ENCODE results near the gene S100A4.
A peak's percentile ranks its signal among the peaks of the same experiment; 100 is the strongest.

Gene S100A4

GRCh38 chr1:153495536-153495935, 50.1 kb downstream of the S100A4 start:
- POLR2A ChIA-PET (ENCODE audit: low non-redundant PET), result no interaction called here
- no peak overlapping the region for H3K27ac ChIP-seq
- TF ChIP-seq CTCF (conservative IDR thresholded peaks at IDR 0.05; ENCODE audit: low read depth), result no peak
- CTCF ChIA-PET, result interaction anchor here (0.6 to 7.1 kb wide), 15 partner anchors 9 to 147 kb away, joined by 3 to 143 read pairs (median 4); partner anchors contain the start of genes PGLYRP4 and S100A9
- no peak for DNase-seq (ENCODE audit: low spot score)

- H3K27ac ChIP-seq, result no peak overlapping the region
- peak; percentile 89 for TF ChIP-seq CTCF (conservative IDR thresholded peaks at IDR 0.05; ENCODE audit: low read depth)
- DNase-seq (ENCODE audit: low spot score), result peak; percentile 61
- POLR2A ChIA-PET (ENCODE audit: low non-redundant PET), result no interaction called here
- CTCF ChIA-PET, result interaction anchor here (0.6 to 7.1 kb wide), 22 partner anchors 9 to 677 kb away, joined by 3 to 143 read pairs (median 4); partner anchors contain the start of genes PGLYRP4, S100A12 and S100A9
Measured at GRCh38 chr1:153494976-153495535, 50.5 kb downstream of the S100A4 start.

Measured in RWPE1 (cell line).